MM.1S (cell line): ENCODE data around the gene DCUN1D1.

ENCODE experiments used
- DNase-seq: peaks from one replicate; pipeline ENCODE4 v3.0.0-alpha.2; 2015
- H2AFZ ChIP-seq: fragments of 300-600 bp; sonication (generic); 2 replicates; pipeline ENCODE4 v1.6.0; 2016; ENCODE audit warnings: antibody characterized with exemption, low read length
- H3F3A ChIP-seq: fragments of 300-600 bp; sonication (generic); 2 replicates; pipeline ENCODE4 v1.6.1; 2016; ENCODE audit warnings: mild to moderate bottlenecking, antibody characterized with exemption, low read length, moderate library complexity, mixed read lengths; ENCODE audit not compliant: insufficient read depth
- H3K27ac ChIP-seq: fragments of 300-600 bp; sonication (generic); 2 replicates; pipeline ENCODE4 v1.5.1; 2016; ENCODE audit warnings: mild to moderate bottlenecking, low read length
- H3K27me3 ChIP-seq: fragments of 300-600 bp; sonication (generic); replicated peaks from 2 replicates; pipeline ENCODE4 v1.6.0; 2016; ENCODE audit warnings: low read length; ENCODE audit not compliant: insufficient read depth
- H3K36me3 ChIP-seq: fragments of 300-600 bp; sonication (generic); replicated peaks from 2 replicates; pipeline ENCODE4 v1.6.1; 2016; ENCODE audit warnings: mild to moderate bottlenecking, low read length, mixed read lengths; ENCODE audit not compliant: insufficient read depth
- H3K4me1 ChIP-seq: fragments of 300-600 bp; sonication (generic); 2 replicates; pipeline ENCODE4 v1.6.1; 2016; ENCODE audit warnings: low read length, mixed read lengths
- H3K4me2 ChIP-seq: fragments of 300-600 bp; sonication (generic); 2 replicates; pipeline ENCODE4 v1.6.0; 2016; ENCODE audit warnings: low read depth, low read length
- H3K4me3 ChIP-seq: fragments of 300-600 bp; sonication (generic); 2 replicates; pipeline ENCODE4 v1.5.1; 2016; ENCODE audit warnings: low read length, mixed read lengths
- H3K79me2 ChIP-seq: fragments of 300-600 bp; sonication (generic); 2 replicates; pipeline ENCODE4 v1.6.1; 2016; ENCODE audit warnings: mixed run types, low read length, mixed read lengths
- H3K9ac ChIP-seq: fragments of 300-600 bp; sonication (generic); 2 replicates; pipeline ENCODE4 v1.6.1; 2016; ENCODE audit warnings: low read length, mixed read lengths
- H3K9me2 ChIP-seq: fragments of 300-600 bp; sonication (generic); replicated peaks from 2 replicates; pipeline ENCODE4 v1.6.1; 2016; ENCODE audit warnings: mild to moderate bottlenecking, low read length, mixed read lengths; ENCODE audit not compliant: insufficient read depth
- H3K9me3 ChIP-seq: fragments of 300-600 bp; sonication (generic); replicated peaks from 2 replicates; pipeline ENCODE4 v1.6.1; 2016; ENCODE audit warnings: mild to moderate bottlenecking, low read length, mixed read lengths; ENCODE audit not compliant: insufficient read depth
- H4K20me1 ChIP-seq: fragments of 300-600 bp; sonication (generic); 2 replicates; pipeline ENCODE4 v1.6.1; 2016; ENCODE audit warnings: mild to moderate bottlenecking, low read length, moderate library complexity, mixed read lengths; ENCODE audit not compliant: insufficient read depth
- CTCF ChIP-seq: fragments of 300-600 bp; sonication (generic); IDR thresholded peaks from 2 replicates; pipeline ENCODE4 v1.5.1; 2016; ENCODE audit warnings: antibody characterized with exemption, low read length, mixed read lengths
- EZH2 ChIP-seq: fragments of 300-600 bp; sonication (generic); optimal IDR thresholded peaks from 2 replicates; pipeline ENCODE3; 2017; ENCODE audit warnings: low read depth, mild to moderate bottlenecking, antibody characterized with exemption, low read length, mixed read lengths
- EZH2phosphoT487 ChIP-seq: fragments of 300-600 bp; sonication (generic); IDR thresholded peaks from 2 replicates; pipeline ENCODE4 v1.6.1; 2018; ENCODE audit warnings: antibody characterized with exemption, low read length

The DCUN1D1 gene

GRCh38 chr3:182957676-182958266 is 22.6 kb downstream of the DCUN1D1 start:
- H3K4me1 ChIP-seq: no peaks in the 10 kb centered on the region
- peaks cover 3% of the 10 kb centered on the region; the same call in 1 of the 2 replicates for H3K36me3 ChIP-seq
- no peak overlapping the region for H3K4me2 ChIP-seq
- H3K9ac ChIP-seq: no peak overlapping the region
- H3K27ac ChIP-seq: no peak overlapping the region
- no peaks in the 10 kb centered on the region for H3K9me2 ChIP-seq
- no peak overlapping the region for H3K4me3 ChIP-seq
- H3K27me3 ChIP-seq: no peaks in the 10 kb centered on the region
- H3F3A ChIP-seq: no peaks in the 10 kb centered on the region
- H2AFZ ChIP-seq: no peak overlapping the region
- TF ChIP-seq EZH2 (no peak), CTCF (no peak), EZH2phosphoT487 (no peak)
- DNase-seq: no peak
- H3K9me3 ChIP-seq: no peaks in the 10 kb centered on the region
- H3K79me2 ChIP-seq: no peaks in the 10 kb centered on the region
- no peaks in the 10 kb centered on the region for H4K20me1 ChIP-seq

GRCh38 chr3:182957226-182957625 is 23.1 kb downstream of the DCUN1D1 start:
- Histone ChIP-seq H3K9me3 (no peaks in the 10 kb centered on the region), H3K27ac (no peak overlapping the region), H3F3A (no peaks in the 10 kb centered on the region), H3K36me3 (peaks cover 3% of the 10 kb centered on the region; the same call in 1 of the 2 replicates), H3K4me3 (no peak overlapping the region), H3K9me2 (no peaks in the 10 kb centered on the region), H3K9ac (no peak overlapping the region), H3K79me2 (no peaks in the 10 kb centered on the region), H3K4me1 (no peaks in the 10 kb centered on the region), H3K4me2 (no peak overlapping the region), H2AFZ (no peak overlapping the region), H3K27me3 (no peaks in the 10 kb centered on the region), H4K20me1 (no peaks in the 10 kb centered on the region)
- no peak for DNase-seq
- no peak for TF ChIP-seq EZH2
- TF ChIP-seq EZH2phosphoT487: no peak
- no peak for TF ChIP-seq CTCF

- no peak for DNase-seq
- no peak overlapping the region for H3K9ac ChIP-seq
- TF ChIP-seq CTCF (no peak), EZH2phosphoT487 (no peak), EZH2 (no peak)
- H3K4me1 ChIP-seq: no peaks in the 10 kb centered on the region
- no peaks in the 10 kb centered on the region for H4K20me1 ChIP-seq
- no peak overlapping the region for H3K27ac ChIP-seq
- no peak overlapping the region for H2AFZ ChIP-seq
- H3K9me2 ChIP-seq: no peaks in the 10 kb centered on the region
- H3K79me2 ChIP-seq: no peaks in the 10 kb centered on the region
- H3F3A ChIP-seq: no peaks in the 10 kb centered on the region
- no peaks in the 10 kb centered on the region for H3K27me3 ChIP-seq
- peaks cover 3% of the 10 kb centered on the region; the same call in 1 of the 2 replicates for H3K36me3 ChIP-seq
- no peaks in the 10 kb centered on the region for H3K9me3 ChIP-seq
- no peak overlapping the region for H3K4me3 ChIP-seq
- H3K4me2 ChIP-seq: no peak overlapping the region
Observed at GRCh38 chr3:182954553-182955235, 25.6 kb downstream of the DCUN1D1 start.
